B cell (primary cell): ENCODE measurements around the gene C10orf90. TPM values are rescaled to one million over a fixed set of nuclear protein-coding genes. Genes with fewer than 3 reads are reported as not detected.

Experiments used
- ATAC-seq: fragments of 200-7000 bp; cut with Tn5 transposase; one replicate; pipeline ENCODE4 v1.10.0; 2021; ENCODE audit warnings: low read depth, mild to moderate bottlenecking, moderate number of reproducible peaks, moderate library complexity
- CTCF ChIA-PET: fragments of 350-600 bp; sonication (Branson Sonifier 250); formaldehyde crosslinking; loops from one replicate; lab custom pipeline; 2021; ENCODE audit warnings: antibody characterized with exemption, inconsistent platforms; lab: Charles Lee
- POLR2A ChIA-PET: fragments of 350-600 bp; sonication (Branson Sonifier 250); formaldehyde crosslinking; loops from one replicate; lab custom pipeline; 2021; ENCODE audit warnings: antibody characterized with exemption; lab: Charles Lee
- DNase-seq: peaks from one replicate; pipeline ENCODE4 v3.0.0; 2013
- H2AFZ ChIP-seq: 2 replicates; pipeline ENCODE4 v1.6.1; 2012; ENCODE audit warnings: mild to moderate bottlenecking, low read depth, low read length; ENCODE audit not compliant: insufficient read depth, poor library complexity, severe bottlenecking
- H3K27ac ChIP-seq, 2 donors: 1 replicate in 1 of 2; 2 replicates in 1 of 2; pipeline ENCODE4 v1.5.1; 2012 to 2013; ENCODE audit warnings: low read length in 2 of 2, mild to moderate bottlenecking in 2 of 2, moderate library complexity in 1 of 2
- H3K27me3 ChIP-seq, 4 experiments: fragments of 200-600 bp in 1 of 4; sonication (generic) in 1 of 4; replicated peaks in 1 of 4; 1 replicate in 2 of 4; 2 replicates in 2 of 4; pipeline versions ENCODE4 v1.6.1 to v1.7.0; 2013 to 2016; ENCODE audit warnings: low read length in 3 of 4, mild to moderate bottlenecking in 2 of 4, mixed read lengths in 1 of 4, moderate library complexity in 1 of 4; ENCODE audit not compliant: insufficient read depth in 4 of 4, control insufficient read depth in 3 of 4; ENCODE audit errors: control extremely low read depth in 1 of 4
- H3K36me3 ChIP-seq, 2 experiments: replicated peaks in 1 of 2; 1 replicate in 1 of 2; 2 replicates in 1 of 2; pipeline versions ENCODE4 v1.6.1 to v1.7.1; 2013; ENCODE audit warnings: low read length in 1 of 2; ENCODE audit not compliant: insufficient read depth in 2 of 2, control insufficient read depth in 1 of 2; ENCODE audit errors: control extremely low read depth in 1 of 2, extremely low read depth in 1 of 2
- H3K4me1 ChIP-seq, 2 donors: fragments of 200-600 bp in 1 of 2; sonication (generic) in 1 of 2; 1 replicate in 1 of 2; 2 replicates in 1 of 2; pipeline versions ENCODE4 v1.5.1 to v1.6.1; 2013 to 2017; ENCODE audit warnings: low read length in 2 of 2; ENCODE audit not compliant: control insufficient read depth in 2 of 2, insufficient read depth in 2 of 2
- H3K4me2 ChIP-seq: replicated peaks from 2 replicates; pipeline ENCODE3; 2012; ENCODE audit warnings: mild to moderate bottlenecking, low read depth, low read length; ENCODE audit not compliant: poor library complexity, severe bottlenecking
- H3K4me3 ChIP-seq, 5 experiments: fragments of 200-600 bp in 1 of 5; sonication (generic) in 1 of 5; 1 replicate in 3 of 5; 2 replicates in 2 of 5; pipeline versions ENCODE4 v1.5.1 to v1.7.0; 2011 to 2016; ENCODE audit warnings: low read length in 4 of 5, mild to moderate bottlenecking in 4 of 5, low read depth in 2 of 5, control low read depth in 1 of 5, moderate library complexity in 1 of 5; ENCODE audit not compliant: insufficient read depth in 1 of 5; ENCODE audit errors: control extremely low read depth in 1 of 5, extremely low read depth in 1 of 5
- H3K79me2 ChIP-seq: fragments of 200-600 bp; sonication (generic); one replicate; pipeline ENCODE4 v1.6.0; 2016; ENCODE audit warnings: low read length; ENCODE audit not compliant: control insufficient read depth, insufficient read depth
- H3K9ac ChIP-seq: fragments of 200-600 bp; sonication (generic); 2 replicates; pipeline ENCODE4 v1.6.1; 2017; ENCODE audit warnings: mild to moderate bottlenecking, low read length, moderate library complexity
- H3K9me3 ChIP-seq, 3 donors: one replicate each; pipeline versions ENCODE4 v1.6.1 to v1.7.1; 2013; ENCODE audit warnings: low read length in 2 of 3; ENCODE audit not compliant: control insufficient read depth in 2 of 3, insufficient read depth in 1 of 3; ENCODE audit errors: control extremely low read depth in 1 of 3
- H4K20me1 ChIP-seq: 2 replicates; pipeline ENCODE4 v1.6.0; 2012; ENCODE audit warnings: mild to moderate bottlenecking, low read length; ENCODE audit not compliant: insufficient read depth, control insufficient read depth, poor library complexity, severe bottlenecking
- H3K27ac Mint-ChIP-seq: one replicate; pipeline ENCODE4 v1.8.0; 2021; ENCODE audit warnings: mixed read lengths
- H3K27me3 Mint-ChIP-seq: one replicate; pipeline ENCODE4 v1.8.0; 2021; ENCODE audit warnings: mixed read lengths
- H3K4me1 Mint-ChIP-seq: one replicate; pipeline ENCODE4 v1.8.0; 2021; ENCODE audit warnings: mixed read lengths
- H3K4me3 Mint-ChIP-seq: one replicate; pipeline ENCODE4 v1.8.0; 2021; ENCODE audit warnings: mixed read lengths
- H3K9me3 Mint-ChIP-seq: one replicate; pipeline ENCODE4 v1.8.0; 2022; ENCODE audit warnings: mixed read lengths; ENCODE audit not compliant: insufficient read depth
- CTCF ChIP-seq: fragments of 200-600 bp; IDR thresholded peaks from one replicate; pipeline ENCODE4 v1.8.0; 2022; ENCODE audit warnings: antibody characterized with exemption, mild to moderate bottlenecking
- EZH2 ChIP-seq: IDR thresholded peaks from 2 replicates; pipeline ENCODE4 v1.6.1; 2012; ENCODE audit warnings: borderline replicate concordance, low read depth, mild to moderate bottlenecking, moderate library complexity, low read length; ENCODE audit not compliant: insufficient read depth, poor library complexity, severe bottlenecking
- WGBS: methylation state at CpG from one replicate; pipeline ENCODE4 v1.1.5; 2013; ENCODE audit warnings: missing lambda C conversion rate; ENCODE audit not compliant: insufficient coverage; 5-methylcytosine and 5-hydroxymethylcytosine counted together
- intact Hi-C: fragments of 100-400 bp; cut with micrococcal nuclease; formaldehyde crosslinking; loops from one replicate; pipeline ENCODE4 v1.10.0; 2022
- polyA plus RNA-seq: library from polyadenylated mRNA; depleted of rRNA; stranded (reverse); fragments of >200 nt; gene quantifications from 2 replicates; pipeline ENCODE4 v1.2.3, GENCODE V29; 2012
- total RNA-seq, 2 donors: library from RNA; stranded (reverse); fragments of 120-200 nt in 1 of 2; gene quantifications; 1 replicate in 1 of 2; 2 replicates in 1 of 2; pipeline versions ENCODE4 v1.2.3 to v1.2.4, GENCODE V29; 2013 to 2022

C10orf90 gene
- total and polyA plus RNA-seq, 2 donors (not counting 1 experiment from before 2014, with no cell fraction given): not detected

GRCh38 chr10:126523071-126523470 lies 147.4 kb downstream of the C10orf90 start:
- Histone ChIP-seq H3K9ac (no peak overlapping the region), H3K9me3 (peaks cover 0 to 4% (median 0%) of the 10 kb centered on the region in 3 donors), H3K4me2 (no peak overlapping the region), H3K4me1 (no peaks in the 10 kb centered on the region), H2AFZ (no peak overlapping the region), H3K4me3 (no peak overlapping the region), H3K79me2 (no peaks in the 10 kb centered on the region), H3K27me3 (no peaks in the 10 kb centered on the region), H3K36me3 (no peaks in the 10 kb centered on the region), H4K20me1 (no peaks in the 10 kb centered on the region), H3K27ac (no peak overlapping the region)
- Mint-ChIP-seq H3K4me3 (no peak overlapping the region), H3K27me3 (peaks cover 3% of the 10 kb centered on the region), H3K27ac (no peak overlapping the region), H3K4me1 (no peaks in the 10 kb centered on the region), H3K9me3 (no peaks in the 10 kb centered on the region)
- TF ChIP-seq CTCF (no peak), EZH2 (no peak)
- intact Hi-C loops: no loop called here
- ChIA-PET POLR2A (no interaction called here), CTCF (no interaction called here)
- DNase-seq: no peak
- ATAC-seq: no peak
- WGBS: 67% methylated on average over 3 of the region's 3 CpGs

- WGBS: 64% methylated on average over 2 of the region's 5 CpGs
- no peak overlapping the region for H3K4me3 Mint-ChIP-seq
Observed at GRCh38 chr10:126521399-126521798, 149.1 kb downstream of the C10orf90 start.

More at GRCh38 chr10:126521399-126521798, 149.1 kb downstream of the C10orf90 start:
- Histone ChIP-seq H3K4me3 (no peak overlapping the region), H3K36me3 (no peaks in the 10 kb centered on the region), H2AFZ (no peak overlapping the region), H3K27me3 (no peaks in the 10 kb centered on the region), H3K27ac (no peak overlapping the region), H3K9me3 (peaks cover 0 to 4% (median 0%) of the 10 kb centered on the region in 3 donors), H3K79me2 (no peaks in the 10 kb centered on the region), H3K4me1 (no peaks in the 10 kb centered on the region), H3K4me2 (no peak overlapping the region), H4K20me1 (no peaks in the 10 kb centered on the region), H3K9ac (no peak overlapping the region)
- Mint-ChIP-seq H3K4me1 (no peaks in the 10 kb centered on the region), H3K27me3 (no peaks in the 10 kb centered on the region), H3K9me3 (no peaks in the 10 kb centered on the region), H3K27ac (no peak overlapping the region)
- intact Hi-C loops: no loop called here
- TF ChIP-seq CTCF (no peak), EZH2 (no peak)
- POLR2A ChIA-PET: no interaction called here
- DNase-seq (no peak), ATAC-seq (no peak)
- CTCF ChIA-PET: no interaction called here
